NCI-H1048 (cell line): ENCODE measurements around the gene XYLT2.
"Not testable (repeated sequence)": the region's sequence is repeated elsewhere in the genome, so short reads cannot be mapped to it uniquely, and the experiment has no call there.

Source experiments
- DNase-seq: peaks from one replicate; lab custom pipeline; 2025; lab: John Stamatoyannopoulos, UW

The XYLT2 gene

DNA sequence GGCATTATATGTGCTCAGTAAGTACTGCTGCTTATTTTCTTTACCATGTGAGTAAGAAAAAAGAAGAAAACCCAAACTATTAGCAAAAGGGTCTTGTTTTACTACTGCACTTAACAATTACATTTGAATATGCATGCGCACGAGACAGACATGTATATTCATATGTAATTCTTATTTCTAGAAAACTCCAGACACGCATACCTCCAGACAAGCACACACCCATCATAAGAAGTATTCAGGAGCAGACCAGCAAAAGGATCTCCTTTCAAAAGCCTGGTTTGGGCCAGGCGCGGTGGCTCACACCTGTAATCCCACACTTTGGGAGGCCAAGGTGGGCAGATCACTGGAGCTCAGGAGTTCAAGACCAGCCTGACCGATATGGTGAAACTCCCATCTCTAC is 43.6 kb downstream of the XYLT2 start:
- DNase-seq = no peak

- DNase-seq = no peak
Measured at GRCh38 chr17:50392621-50393020, 46.7 kb downstream of the XYLT2 start.

DNA sequence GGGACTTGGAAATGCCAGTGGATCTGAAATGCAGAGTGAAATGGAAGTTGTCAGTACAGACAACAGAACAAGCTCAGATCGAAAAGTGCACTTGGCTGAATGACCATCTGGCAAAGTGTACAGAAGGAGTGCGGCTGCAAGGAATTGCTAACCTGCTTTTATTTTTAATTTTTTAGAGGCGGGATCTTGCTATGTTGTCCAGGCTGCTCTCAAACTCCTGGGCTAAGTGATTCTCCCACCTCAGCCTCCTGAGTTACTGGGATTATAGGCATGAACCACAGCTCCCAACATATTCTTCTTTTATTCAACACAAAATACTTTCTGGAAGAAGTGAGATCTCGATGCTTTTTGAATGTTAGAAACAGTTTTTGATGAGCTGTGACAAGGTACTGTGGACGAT is 47.8 kb downstream of the XYLT2 start:
- DNase-seq = no peak

DNA sequence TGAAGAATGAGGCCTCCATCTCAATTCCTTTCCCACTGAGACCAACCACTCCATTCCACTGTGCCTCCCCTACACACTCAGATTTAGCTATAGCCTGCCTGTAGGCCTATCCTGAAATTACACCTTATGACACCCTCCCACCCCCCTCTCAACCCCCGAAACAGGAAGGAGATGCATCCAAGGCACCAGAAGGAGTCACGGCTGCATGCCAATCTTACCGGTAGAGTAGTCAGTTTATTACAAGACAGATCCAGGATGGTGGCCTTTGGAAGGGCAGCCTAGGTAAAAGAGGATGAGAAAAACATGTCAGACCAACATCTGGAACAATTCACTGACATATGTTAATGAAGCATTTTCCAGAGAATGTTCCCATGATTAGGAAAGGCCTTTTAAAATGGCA is 48.8 kb downstream of the XYLT2 start:
- no peak for DNase-seq

DNA sequence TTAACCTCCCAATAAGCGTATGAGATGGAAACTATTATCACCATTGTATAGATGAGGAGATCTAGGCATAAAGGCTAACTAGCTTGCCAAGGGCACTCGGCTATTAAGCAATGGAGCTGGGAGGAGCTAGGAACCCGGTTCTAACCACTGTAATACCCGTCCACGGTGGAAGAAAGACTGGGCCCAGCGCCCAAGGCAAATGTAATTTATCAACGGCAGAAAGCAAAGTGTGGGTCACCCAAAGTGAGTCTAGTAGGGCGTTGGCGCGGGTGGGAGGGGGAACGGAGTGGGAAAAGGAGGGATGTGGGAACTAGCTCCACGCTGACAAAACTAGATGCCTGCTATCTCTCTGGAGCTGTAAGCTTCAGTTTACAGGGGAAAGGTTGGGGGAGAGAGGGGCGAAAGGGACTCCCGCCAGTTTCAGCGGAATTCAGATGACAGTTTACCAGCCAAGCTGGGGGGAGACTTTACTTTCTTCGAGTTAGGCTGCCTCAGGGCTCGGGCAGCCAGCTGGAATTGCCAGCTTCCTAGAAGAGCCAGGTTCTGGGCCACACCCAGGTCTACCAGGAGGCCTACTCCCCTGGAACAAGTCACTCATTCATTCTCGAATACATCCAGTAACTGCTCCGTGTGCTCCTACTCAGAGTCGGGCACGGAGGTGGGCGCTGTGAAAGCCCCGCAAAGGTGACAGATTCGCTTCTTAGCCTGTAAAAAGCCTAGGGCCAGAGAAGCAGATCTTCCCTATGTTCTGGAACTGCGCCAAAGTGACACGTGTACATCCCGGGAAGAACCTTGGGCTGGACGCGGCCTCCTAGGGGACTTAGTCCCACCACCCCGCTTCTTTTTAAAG is 50.6 kb downstream of the XYLT2 start:
- DNase-seq = no peak

GRCh38 chr17:50397111-50397918 is 51.4 kb downstream of the XYLT2 start, which contains the start of gene LRRC59:
TSS of gene LRRC59 (minus strand) at chr17:50397523. CDS start at chr17:50397317, 206 bp downstream.
- DNase-seq = peak; percentile 71

- DNase-seq = no peak
Measured at GRCh38 chr17:50397919-50398285, 52.0 kb downstream of the XYLT2 start.

GRCh38 chr17:50398672-50399071 is 52.7 kb downstream of the XYLT2 start:
- DNase-seq = not testable (repeated sequence)

DNA sequence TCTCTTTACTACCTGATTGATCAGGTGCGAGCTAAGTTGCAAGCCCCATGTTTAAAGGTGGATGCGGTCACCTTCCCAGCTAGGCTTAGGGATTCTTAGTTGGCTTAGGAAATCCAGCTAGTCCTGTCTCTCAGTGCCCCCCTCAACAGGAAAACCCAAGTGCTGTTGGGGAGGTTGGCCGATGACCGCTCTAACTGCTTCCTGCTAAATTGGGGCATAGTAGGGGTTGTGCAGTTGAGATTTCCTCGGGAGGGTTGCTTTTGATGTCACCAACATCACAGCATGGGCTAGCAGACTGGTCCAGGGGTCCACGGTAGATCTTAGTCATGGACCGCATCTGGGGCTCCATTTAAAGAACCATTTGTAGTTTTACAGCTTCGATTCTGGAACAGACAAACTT is 53.7 kb downstream of the XYLT2 start:
- not testable (repeated sequence) for DNase-seq

- not testable (repeated sequence) for DNase-seq
Measured at GRCh38 chr17:50405351-50405750, 59.4 kb downstream of the XYLT2 start.

DNA sequence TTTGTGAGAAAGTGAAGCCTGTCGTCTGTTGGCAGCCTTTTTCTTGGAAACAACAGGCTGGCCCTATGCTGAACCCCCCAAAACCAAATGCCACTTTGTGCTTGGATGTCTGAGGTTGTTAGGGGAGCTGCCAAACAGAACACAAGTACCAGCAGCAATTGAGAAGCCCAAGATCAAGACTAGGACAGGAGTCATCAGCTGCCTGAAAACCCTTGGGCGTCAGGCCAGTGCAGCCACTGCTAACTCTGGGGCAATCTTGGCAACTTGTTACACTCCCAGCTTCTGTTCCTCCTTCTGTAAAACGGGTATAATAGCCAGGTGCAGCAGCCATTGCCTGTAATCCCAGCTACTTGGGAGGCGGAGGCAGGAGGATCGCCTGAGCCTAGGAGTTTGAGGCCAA is 60.7 kb downstream of the XYLT2 start:
- no peak for DNase-seq

GRCh38 chr17:50407921-50408320 is 62.0 kb downstream of the XYLT2 start:
- DNase-seq = no peak
